CD14-positive monocyte (primary cell): Measurements from ENCODE around the gene ZNF888. TPM values are rescaled to one million over a fixed set of nuclear protein-coding genes. Genes with fewer than 3 reads are reported as not detected.
A peak's percentile ranks its signal among the peaks of the same experiment; 100 is the strongest.
"Not testable (repeated sequence)": the region's sequence is repeated elsewhere in the genome, so short reads cannot be mapped to it uniquely, and the experiment has no call there.

Source experiments
- DNase-seq, 3 donors: peaks; one replicate each; pipeline ENCODE4 v3.0.0-alpha.2; 2011 to 2022
- H2AFZ ChIP-seq: 2 replicates; pipeline ENCODE4 v1.6.0; 2012; ENCODE audit warnings: mild to moderate bottlenecking, low read depth, low read length, inconsistent platforms; ENCODE audit not compliant: insufficient read depth, poor library complexity, severe bottlenecking
- H3K27ac ChIP-seq, 2 donors: 1 replicate in 1 of 2; 2 replicates in 1 of 2; pipeline ENCODE4 v1.5.1; 2012 to 2013; ENCODE audit warnings: low read length in 2 of 2, control low read depth in 1 of 2, inconsistent platforms in 1 of 2, low read depth in 1 of 2, mild to moderate bottlenecking in 1 of 2
- H3K27me3 ChIP-seq, 2 donors: one replicate each; pipeline versions ENCODE4 v1.6.0 to v1.6.1; 2011 to 2013; ENCODE audit warnings: low read length in 2 of 2; ENCODE audit not compliant: control insufficient read depth in 2 of 2, insufficient read depth in 2 of 2
- H3K36me3 ChIP-seq, 2 donors: replicated peaks in 1 of 2; 1 replicate in 1 of 2; 2 replicates in 1 of 2; pipeline versions ENCODE4 v1.5.1 to v1.6.1; 2012 to 2013; ENCODE audit warnings: low read length in 2 of 2, control low read depth in 1 of 2, inconsistent platforms in 1 of 2, mild to moderate bottlenecking in 1 of 2; ENCODE audit not compliant: insufficient read depth in 2 of 2, control insufficient read depth in 1 of 2
- H3K4me1 ChIP-seq, 2 donors: 1 replicate in 1 of 2; 2 replicates in 1 of 2; pipeline versions ENCODE4 v1.5.1 to v1.6.1; 2012 to 2013; ENCODE audit warnings: low read length in 2 of 2, control low read depth in 1 of 2, inconsistent platforms in 1 of 2, mild to moderate bottlenecking in 1 of 2, moderate library complexity in 1 of 2; ENCODE audit not compliant: insufficient read depth in 2 of 2, control insufficient read depth in 1 of 2
- H3K4me2 ChIP-seq: replicated peaks from 2 replicates; pipeline ENCODE3; 2012; ENCODE audit warnings: low read length, moderate library complexity, mild to moderate bottlenecking; ENCODE audit not compliant: poor library complexity, severe bottlenecking; ENCODE audit errors: extremely low read depth
- H3K4me3 ChIP-seq, 3 experiments: fragments of 200-600 bp in 1 of 3; sonication (generic) in 1 of 3; replicated peaks in 1 of 3; 1 replicate in 2 of 3; 2 replicates in 1 of 3; pipeline ENCODE4 v1.5.1; 2011 to 2013; ENCODE audit warnings: low read length in 3 of 3, mild to moderate bottlenecking in 3 of 3, control low read depth in 2 of 3, low read depth in 2 of 3, inconsistent platforms in 1 of 3, moderate library complexity in 1 of 3
- H3K79me2 ChIP-seq: 2 replicates; pipeline ENCODE4 v1.6.0; 2012; ENCODE audit warnings: mild to moderate bottlenecking, control low read depth, inconsistent platforms, low read length, moderate library complexity; ENCODE audit not compliant: insufficient read depth
- H3K9ac ChIP-seq: 2 replicates; pipeline ENCODE4 v1.6.0; 2017; ENCODE audit warnings: low read length, mild to moderate bottlenecking; ENCODE audit not compliant: insufficient read depth, poor library complexity, severe bottlenecking
- H3K9me3 ChIP-seq, 2 donors: replicated peaks in 1 of 2; 1 replicate in 1 of 2; 2 replicates in 1 of 2; pipeline versions ENCODE4 v1.5.1 to v1.6.1; 2012 to 2013; ENCODE audit warnings: low read length in 2 of 2, control low read depth in 1 of 2; ENCODE audit not compliant: control insufficient read depth in 1 of 2, insufficient read depth in 1 of 2
- H4K20me1 ChIP-seq: 2 replicates; pipeline ENCODE4 v1.6.0; 2012; ENCODE audit warnings: mild to moderate bottlenecking, low read length, control low read depth, moderate library complexity; ENCODE audit not compliant: insufficient read depth
- H3K27ac Mint-ChIP-seq, 7 donors: one replicate each; pipeline ENCODE4 v1.8.0; 2020; ENCODE audit warnings: mild to moderate bottlenecking in 7 of 7, mixed read lengths in 7 of 7, moderate library complexity in 6 of 7, inconsistent platforms in 2 of 7
- H3K27me3 Mint-ChIP-seq, 3 donors: one replicate each; pipeline ENCODE4 v1.8.0; 2021 to 2022; ENCODE audit warnings: low read depth in 3 of 3, mild to moderate bottlenecking in 3 of 3, mixed read lengths in 3 of 3, moderate library complexity in 3 of 3, inconsistent platforms in 1 of 3
- H3K36me3 Mint-ChIP-seq, 2 donors: one replicate each; pipeline ENCODE4 v1.8.0; 2020; ENCODE audit warnings: mixed read lengths in 2 of 2, inconsistent platforms in 1 of 2, mild to moderate bottlenecking in 1 of 2
- H3K4me1 Mint-ChIP-seq: one replicate; pipeline ENCODE4 v1.8.0; 2020; ENCODE audit warnings: mild to moderate bottlenecking, mixed read lengths
- H3K4me3 Mint-ChIP-seq, 2 donors: one replicate each; pipeline ENCODE4 v1.8.0; 2020; ENCODE audit warnings: mild to moderate bottlenecking in 2 of 2, mixed read lengths in 2 of 2, moderate library complexity in 1 of 2
- H3K9me3 Mint-ChIP-seq, 7 donors: one replicate each; pipeline ENCODE4 v1.8.0; 2020 to 2022; ENCODE audit warnings: mixed read lengths in 7 of 7, mild to moderate bottlenecking in 6 of 7, moderate library complexity in 6 of 7, inconsistent platforms in 2 of 7
- WGBS: methylation state at CpG from one replicate; pipeline ENCODE4 v1.1.5; 2013; ENCODE audit warnings: missing lambda C conversion rate; ENCODE audit not compliant: insufficient coverage; 5-methylcytosine and 5-hydroxymethylcytosine counted together
- intact Hi-C, 2 donors: fragments of 100-400 bp; cut with micrococcal nuclease; formaldehyde crosslinking; loops; one replicate each; pipeline versions ENCODE4 v1.15.0 to v1.15.1; 2023
- polyA plus RNA-seq, 3 donors: library from polyadenylated mRNA; depleted of rRNA in 1 of 3; unstranded in 2 of 3; stranded (reverse) in 1 of 3; fragments of 300-500 nt in 2 of 3; fragments of >200 nt in 1 of 3; fragmentation: Illumina TruSeq in 2 of 3; gene quantifications; 1 replicate in 2 of 3; 2 replicates in 1 of 3; pipeline ENCODE4 v1.2.3, GENCODE V29; 2012 to 2021
- TF ChIP-seq, protein P1 (sequence below): fragments of 200-600 bp; IDR thresholded peaks from one replicate; pipeline ENCODE4 v1.8.0; 2022; ENCODE audit warnings: antibody characterized with exemption, mild to moderate bottlenecking

The ZNF888 gene
- polyA plus RNA-seq, 3 donors = 0.71 to 1.7 (median 1.4) TPM

DNA sequence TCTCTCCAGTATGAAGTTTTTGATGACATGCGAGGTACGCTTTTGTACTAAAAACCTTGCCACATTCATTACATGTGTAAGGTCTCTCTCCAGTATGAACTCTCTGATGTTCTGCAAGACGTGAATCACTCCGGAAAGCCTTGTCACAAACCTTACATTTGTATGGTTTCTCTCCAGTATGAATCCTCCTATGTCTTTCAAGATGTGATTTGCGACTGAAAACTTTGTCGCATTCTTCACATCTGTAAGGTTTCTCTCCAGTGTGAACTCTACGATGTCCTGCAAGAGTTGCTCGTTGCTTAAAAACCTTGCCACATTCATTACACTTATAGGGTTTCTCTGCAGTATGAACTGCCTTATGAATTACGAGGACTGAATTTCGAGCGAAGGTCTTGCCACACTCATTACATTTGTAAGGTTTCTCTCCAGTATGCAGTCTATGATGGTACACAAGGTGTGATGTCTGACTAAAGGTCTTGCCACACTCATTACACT is 42.3 kb downstream of the ZNF888 start:
- Mint-ChIP-seq H3K36me3 (peaks cover 58 to 68% of the 10 kb centered on the region in 2 donors), H3K27me3 (no peaks in the 10 kb centered on the region), H3K27ac (no peak overlapping the region), H3K4me3 (no peak overlapping the region), H3K9me3 (peaks cover 61 to 98% (median 90%) of the 10 kb centered on the region in 7 donors), H3K4me1 (no peaks in the 10 kb centered on the region)
- Histone ChIP-seq H3K4me2 (no peak overlapping the region), H4K20me1 (no peaks in the 10 kb centered on the region), H3K27me3 (no peaks in the 10 kb centered on the region), H2AFZ (no peak overlapping the region), H3K4me3 (peak overlapping the region in 1 of 3 experiments; percentile 14), H3K9me3 (peaks cover 66 to 89% of the 10 kb centered on the region in 2 donors), H3K9ac (no peak overlapping the region), H3K27ac (no peak overlapping the region), H3K4me1 (no peaks in the 10 kb centered on the region), H3K36me3 (peaks cover 49 to 70% of the 10 kb centered on the region in 2 donors), H3K79me2 (no peaks in the 10 kb centered on the region)
- WGBS = 100% methylated on average over 7 of the region's 11 CpGs
- intact Hi-C loops = no loop called here
- no peak for DNase-seq
- TF ChIP-seq, protein P1, sequence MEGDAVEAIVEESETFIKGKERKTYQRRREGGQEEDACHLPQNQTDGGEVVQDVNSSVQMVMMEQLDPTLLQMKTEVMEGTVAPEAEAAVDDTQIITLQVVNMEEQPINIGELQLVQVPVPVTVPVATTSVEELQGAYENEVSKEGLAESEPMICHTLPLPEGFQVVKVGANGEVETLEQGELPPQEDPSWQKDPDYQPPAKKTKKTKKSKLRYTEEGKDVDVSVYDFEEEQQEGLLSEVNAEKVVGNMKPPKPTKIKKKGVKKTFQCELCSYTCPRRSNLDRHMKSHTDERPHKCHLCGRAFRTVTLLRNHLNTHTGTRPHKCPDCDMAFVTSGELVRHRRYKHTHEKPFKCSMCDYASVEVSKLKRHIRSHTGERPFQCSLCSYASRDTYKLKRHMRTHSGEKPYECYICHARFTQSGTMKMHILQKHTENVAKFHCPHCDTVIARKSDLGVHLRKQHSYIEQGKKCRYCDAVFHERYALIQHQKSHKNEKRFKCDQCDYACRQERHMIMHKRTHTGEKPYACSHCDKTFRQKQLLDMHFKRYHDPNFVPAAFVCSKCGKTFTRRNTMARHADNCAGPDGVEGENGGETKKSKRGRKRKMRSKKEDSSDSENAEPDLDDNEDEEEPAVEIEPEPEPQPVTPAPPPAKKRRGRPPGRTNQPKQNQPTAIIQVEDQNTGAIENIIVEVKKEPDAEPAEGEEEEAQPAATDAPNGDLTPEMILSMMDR = no peak

DNA sequence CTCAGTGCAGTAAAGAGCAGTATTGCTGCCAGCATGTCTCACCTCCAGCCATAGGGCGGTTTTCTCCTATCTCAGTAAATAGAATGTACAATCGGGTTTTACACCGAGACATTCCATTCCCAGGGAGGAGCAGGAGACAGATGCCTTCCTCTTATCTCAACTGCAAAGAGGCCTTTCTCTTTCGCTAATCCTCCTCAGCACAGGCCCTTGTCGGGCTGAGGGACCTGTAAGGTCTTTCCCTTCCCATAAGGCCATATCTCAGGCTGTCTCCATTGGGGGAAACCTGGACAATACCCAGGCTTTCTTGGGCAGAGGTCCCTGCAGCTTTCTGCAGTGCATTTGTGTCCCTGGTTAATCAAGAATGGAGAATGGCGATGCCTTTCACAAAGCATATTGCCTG is 50.2 kb downstream of the ZNF888 start:
- intact Hi-C loops, H3K79me2 ChIP-seq, H3K4me1 Mint-ChIP-seq, H3K27me3 Mint-ChIP-seq, H3K36me3 Mint-ChIP-seq, H3K27ac Mint-ChIP-seq, H3K27me3 ChIP-seq, H2AFZ ChIP-seq, H3K4me2 ChIP-seq, H3K9ac ChIP-seq, H3K4me3 ChIP-seq, H4K20me1 ChIP-seq, H3K27ac ChIP-seq, H3K4me1 ChIP-seq, H3K36me3 ChIP-seq, DNase-seq, H3K4me3 Mint-ChIP-seq: not testable (repeated sequence)
- H3K9me3 Mint-ChIP-seq = peaks cover 35 to 88% (median 65%) of the 10 kb centered on the region in 7 donors
- WGBS = 100% methylated on average over 3 of the region's 6 CpGs
- H3K9me3 ChIP-seq = peaks cover 36 to 44% of the 10 kb centered on the region in 2 donors
